ENCODE data around the gene MISP.

Gene MISP

DNA sequence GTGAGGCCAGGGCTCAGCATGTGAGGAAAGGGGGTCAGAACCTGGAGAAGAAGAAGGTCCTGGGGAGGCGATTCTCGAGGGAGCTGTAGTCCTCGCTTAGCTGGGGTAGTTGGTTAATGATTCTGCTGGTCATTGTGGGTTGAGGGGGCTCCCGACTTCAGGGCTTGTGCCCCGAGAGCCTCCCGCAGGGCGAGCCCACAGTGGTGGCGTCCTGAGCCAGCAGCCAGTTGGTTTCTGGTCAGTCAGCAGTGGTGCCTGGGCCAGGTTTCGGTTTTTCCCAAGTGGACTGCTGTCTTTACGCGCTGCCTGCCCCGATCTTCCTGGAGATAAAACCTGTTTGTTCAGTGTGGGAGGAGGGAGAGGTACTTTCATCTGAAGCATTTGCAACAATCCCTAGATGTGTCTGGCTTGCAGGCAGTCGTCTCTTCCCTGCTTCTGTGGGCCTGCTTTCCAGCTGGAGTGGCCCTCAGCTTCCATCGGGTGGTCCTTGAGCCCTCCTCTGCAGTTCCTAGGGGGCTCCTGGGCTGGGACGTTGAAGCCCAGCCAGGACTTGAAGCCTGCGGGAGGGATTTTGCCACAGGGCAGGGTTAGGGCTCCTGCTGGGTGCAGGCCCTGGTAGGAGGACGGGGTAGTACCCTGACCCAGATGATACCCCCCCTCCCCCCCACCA, 49.6 kb downstream of the MISP start:
- DNase-seq: no peak

DNA sequence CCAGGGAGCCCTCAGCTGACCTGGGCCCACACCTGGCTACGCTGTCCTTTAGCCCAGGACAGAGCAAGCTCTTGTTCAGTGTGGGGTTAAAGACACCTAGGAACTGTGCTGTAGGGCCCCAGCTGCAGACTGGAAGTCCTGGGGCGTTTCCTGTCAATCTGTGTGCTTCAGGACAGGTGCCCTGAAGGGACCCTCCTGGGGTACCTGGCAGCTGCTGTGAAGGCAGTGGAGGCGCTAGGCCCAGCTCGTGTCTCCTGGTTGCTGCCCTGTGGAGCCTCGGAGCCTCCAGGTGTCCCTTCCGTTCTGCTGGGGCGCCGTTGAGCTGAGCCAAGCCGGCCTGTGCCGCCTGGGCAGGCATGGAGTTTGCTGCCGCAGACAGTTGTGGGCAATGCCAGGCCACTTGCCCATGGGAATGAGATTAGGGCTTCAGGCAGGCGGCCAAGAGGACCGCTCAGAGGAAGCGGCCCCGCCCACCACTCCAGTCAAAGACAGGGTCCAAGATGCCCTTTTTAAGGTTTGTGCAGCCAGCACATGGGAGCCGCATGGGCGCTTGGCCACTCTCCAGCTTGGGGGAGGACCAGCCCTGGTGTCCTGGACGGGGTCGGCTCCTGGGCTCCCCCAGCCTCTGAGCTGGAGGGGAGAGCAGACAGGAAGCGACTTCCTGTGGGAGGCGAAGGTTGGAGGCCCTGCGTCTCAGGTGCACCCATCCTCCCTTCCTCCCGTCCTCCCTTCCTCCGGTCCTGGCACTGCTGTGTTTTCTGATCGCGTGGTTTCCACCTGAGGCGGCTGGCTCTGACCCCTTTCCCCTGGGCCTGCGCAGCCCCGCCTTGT, 50.3 kb downstream of the MISP start:
- no peak for DNase-seq

DNA sequence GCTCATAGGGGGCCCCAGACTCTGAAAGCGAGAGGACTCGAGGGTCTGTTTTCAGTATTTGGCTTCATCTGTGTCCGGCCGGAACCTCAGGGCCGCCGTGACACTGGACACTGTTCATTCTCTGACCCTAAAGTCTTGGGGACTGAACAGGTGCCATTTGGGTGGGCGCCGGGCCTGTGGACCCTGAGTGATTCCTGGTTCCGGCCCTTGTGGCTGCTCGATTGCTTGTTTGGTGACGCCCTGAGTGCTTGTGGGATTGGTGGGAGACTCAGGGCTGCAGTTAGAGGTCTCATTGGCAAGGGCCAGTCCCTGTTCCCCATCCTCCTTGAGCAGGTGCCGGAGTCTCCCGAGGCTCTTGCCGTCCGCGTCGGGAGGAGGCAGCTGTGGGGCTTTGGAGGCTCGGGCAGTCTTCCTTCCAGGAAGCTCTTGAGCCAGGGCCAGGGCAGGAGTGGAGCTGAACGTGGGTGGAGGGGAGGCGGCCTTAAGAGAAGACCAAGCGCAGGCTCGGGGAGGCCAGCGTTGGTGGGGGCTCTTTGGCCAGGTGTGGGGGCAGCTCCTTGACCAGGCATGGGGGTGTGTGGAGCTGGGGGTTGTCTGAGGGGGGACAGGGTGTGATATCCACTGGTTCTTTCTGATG, 51.1 kb downstream of the MISP start:
- DNase-seq: no peak

DNA sequence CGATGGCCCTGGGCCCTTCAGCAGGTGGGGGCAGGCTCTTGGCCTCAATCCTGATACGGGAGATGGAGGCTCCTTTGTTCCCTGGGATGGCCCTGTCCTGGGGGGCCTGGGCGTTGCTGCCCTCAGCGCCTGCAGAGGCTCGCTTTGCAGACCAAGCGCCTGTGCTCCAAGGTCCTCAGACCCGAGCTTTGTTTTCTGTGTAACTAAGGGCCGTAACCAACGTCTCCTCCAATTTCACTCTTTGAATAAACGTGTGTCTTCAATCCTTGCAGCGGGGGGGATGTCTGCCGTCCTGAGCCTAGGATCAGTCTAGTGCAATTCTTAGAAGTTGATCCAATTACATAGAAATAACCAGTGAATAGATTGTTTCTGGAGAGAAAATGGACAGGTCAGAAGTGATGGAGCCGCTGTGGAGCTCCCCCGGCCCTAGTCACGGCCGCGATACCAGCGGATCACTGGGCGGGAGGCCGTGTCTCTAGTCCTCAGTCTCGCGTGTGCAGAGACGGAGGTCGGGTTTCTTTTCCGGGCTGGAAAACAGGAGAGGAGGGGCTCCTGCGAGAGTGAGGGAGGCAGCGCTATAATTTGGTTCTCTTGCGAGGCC, 51.7 kb downstream of the MISP start:
- DNase-seq: no peak

- no peak for DNase-seq
Measured at GRCh38 chr19:803099-803561, 52.2 kb downstream of the MISP start.

GRCh38 chr19:803686-804418, 52.9 kb downstream of the MISP start:
- DNase-seq: no peak

GRCh38 chr19:804419-805165, 53.7 kb downstream of the MISP start:
- DNase-seq: no peak

DNA sequence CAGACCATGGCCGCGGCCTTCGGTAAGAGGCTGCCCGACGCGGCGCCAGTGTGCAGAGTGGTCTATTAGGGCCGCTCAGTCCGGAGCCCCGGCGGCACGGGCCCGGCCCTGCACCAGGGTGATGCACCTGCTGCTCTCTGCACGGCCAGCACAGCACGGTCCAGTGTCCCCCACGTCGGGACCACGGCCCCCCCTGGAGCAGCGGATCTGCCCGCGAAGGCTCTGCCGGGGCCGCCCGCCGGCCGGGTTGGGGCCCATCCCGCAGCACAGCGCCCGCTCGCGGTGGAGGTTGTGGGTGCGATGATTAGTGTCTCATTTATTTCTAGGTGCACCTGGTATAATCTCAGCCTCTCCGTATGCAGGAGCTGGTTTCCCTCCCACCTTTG, 54.2 kb downstream of the MISP start:
- no peak for DNase-seq

- no peak for DNase-seq
Measured at GRCh38 chr19:805600-806550, 55.0 kb downstream of the MISP start.

DNA sequence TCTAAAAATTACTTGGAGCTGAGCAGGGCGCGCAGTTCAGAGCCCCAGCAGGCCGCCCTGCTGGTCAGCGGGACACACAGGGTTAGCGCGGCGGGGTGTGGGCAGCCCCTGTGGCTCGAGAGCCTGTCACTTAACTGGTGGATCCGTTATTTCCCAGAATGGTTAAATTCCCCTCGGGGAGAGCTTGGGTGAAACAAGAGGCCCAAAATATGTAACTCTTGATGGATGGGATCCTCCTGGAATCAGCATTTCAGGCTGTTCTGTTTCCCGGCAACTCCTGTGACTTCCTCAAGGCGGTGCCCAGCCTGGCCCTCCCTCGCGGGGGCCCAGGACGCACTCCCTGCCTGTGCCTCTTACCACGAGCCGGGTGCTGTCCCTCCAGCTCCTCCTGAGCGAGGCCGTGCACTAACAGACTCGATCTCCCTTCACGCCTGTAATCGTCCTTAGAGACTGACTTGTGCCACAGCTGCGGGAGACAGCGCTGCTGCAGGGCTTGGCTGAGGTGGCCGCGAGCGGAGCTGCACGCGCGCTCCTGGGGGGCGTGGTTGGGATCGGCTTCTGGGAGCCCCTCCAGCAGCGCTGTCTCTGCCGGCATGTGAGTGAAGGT, 56.0 kb downstream of the MISP start:
- no peak for DNase-seq

- DNase-seq: no peak
Measured at GRCh38 chr19:807627-808422, 56.9 kb downstream of the MISP start.

- no peak for DNase-seq
Measured at GRCh38 chr19:808423-808775, 57.5 kb downstream of the MISP start.

DNA sequence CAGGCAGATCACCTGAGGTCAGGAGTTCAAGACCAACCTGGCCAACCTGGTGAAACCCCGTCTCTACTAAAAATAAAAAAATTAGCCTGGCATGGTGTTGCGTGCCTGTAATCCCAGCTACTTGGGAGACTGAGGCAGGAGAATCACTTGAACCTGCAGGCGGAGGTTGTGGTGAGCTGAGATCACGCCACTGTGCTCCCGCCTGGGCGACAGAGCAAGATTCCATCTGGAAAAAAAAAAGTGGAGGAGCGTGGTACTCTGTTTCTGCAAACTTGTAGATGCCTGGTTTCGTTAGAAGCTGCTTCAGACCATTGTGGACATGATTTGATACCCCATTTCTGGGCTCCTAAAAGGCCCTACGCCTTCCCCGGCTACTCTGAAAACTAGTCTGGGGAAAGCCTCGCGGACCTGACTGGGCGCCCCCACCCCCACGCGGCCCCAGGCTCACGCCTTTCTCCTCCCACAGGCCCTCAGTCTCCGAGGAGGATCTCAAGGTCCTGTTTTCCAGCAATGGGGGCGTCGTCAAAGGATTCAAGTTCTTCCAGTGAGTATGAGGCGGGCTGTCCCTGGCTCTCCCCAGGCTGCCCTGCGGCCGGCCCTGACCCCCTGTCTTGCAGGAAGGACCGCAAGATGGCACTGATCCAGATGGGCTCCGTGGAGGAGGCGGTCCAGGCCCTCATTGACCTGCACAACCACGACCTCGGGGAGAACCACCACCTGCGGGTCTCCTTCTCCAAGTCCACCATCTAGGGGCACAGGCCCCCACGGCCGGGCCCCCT, 59.4 kb downstream of the MISP start:
- DNase-seq: no peak

GRCh38 chr19:810883-811489, 60.1 kb downstream of the MISP start:
- no peak for DNase-seq

DNA sequence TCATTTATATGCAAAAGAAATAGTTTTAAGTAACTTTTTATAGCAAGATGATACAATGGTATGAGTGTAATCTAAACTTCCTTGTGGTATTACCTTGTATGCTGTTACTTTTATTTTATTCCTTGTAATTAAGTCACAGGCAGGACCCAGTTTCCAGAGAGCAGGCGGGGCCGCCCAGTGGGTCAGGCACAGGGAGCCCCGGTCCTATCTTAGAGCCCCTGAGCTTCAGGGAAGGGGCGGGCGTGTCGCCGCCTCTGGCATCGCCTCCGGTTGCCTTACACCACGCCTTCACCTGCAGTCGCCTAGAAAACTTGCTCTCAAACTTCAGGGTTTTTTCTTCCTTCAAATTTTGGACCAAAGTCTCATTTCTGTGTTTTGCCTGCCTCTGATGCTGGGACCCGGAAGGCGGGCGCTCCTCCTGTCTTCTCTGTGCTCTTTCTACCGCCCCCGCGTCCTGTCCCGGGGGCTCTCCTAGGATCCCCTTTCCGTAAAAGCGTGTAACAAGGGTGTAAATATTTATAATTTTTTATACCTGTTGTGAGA, 60.7 kb downstream of the MISP start:
- no peak for DNase-seq

GRCh38 chr19:812049-812746, 61.3 kb downstream of the MISP start:
- DNase-seq: no peak

DNA sequence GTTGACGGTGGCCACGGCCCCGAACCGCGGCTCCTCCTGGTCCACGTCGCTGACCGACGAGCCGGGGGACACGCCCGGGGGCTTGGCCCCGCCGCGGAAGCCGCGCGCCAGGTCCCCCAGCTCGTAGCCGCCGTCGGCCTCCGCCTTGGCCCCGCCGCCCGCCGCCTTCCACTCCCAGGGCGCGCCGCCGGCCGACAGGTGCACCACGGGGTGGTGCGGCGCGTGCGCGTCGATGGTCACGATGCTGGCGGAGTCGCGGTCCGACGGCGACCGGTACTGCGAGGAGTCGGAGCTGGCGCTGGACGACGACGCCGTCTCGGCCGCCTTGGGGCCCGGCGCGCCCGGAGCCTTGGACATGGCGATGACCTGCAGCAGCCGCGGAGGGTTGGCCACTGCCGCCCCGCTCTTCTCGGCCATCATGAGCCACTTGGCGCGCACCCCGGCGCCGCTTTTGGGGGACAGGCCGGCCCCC, 61.9 kb downstream of the MISP start:
- DNase-seq: no peak

Data from stimulated activated CD4-positive, alpha-beta T cell treated with anti-CD3 and anti-CD28 coated beads, Interleukin-4, amount 100 ng/mL, for 4 hours (primary cell).